ENCODE data around the gene DPP10.

Gene DPP10

GRCh38 chr2:115848192-115848591, 1405.8 kb downstream of the DPP10 start:
- H3K4me3 ChIP-seq (ENCODE audit: low read length): no peak overlapping the region
- TF ChIP-seq CTCF (conservative IDR thresholded peaks at IDR 0.05; ENCODE audit: low read length): no peak
- no peak for DNase-seq (ENCODE audit: low read depth)

- no peak overlapping the region for H3K4me3 ChIP-seq (ENCODE audit: low read length)
- TF ChIP-seq CTCF (conservative IDR thresholded peaks at IDR 0.05; ENCODE audit: low read length): no peak
- DNase-seq (ENCODE audit: low read depth): no peak
Measured at GRCh38 chr2:115867024-115867423, 1424.6 kb downstream of the DPP10 start.

- DNase-seq (ENCODE audit: low read depth): no peak
- TF ChIP-seq CTCF (conservative IDR thresholded peaks at IDR 0.05; ENCODE audit: low read length): no peak
- H3K4me3 ChIP-seq (ENCODE audit: low read length): no peak overlapping the region
Measured at GRCh38 chr2:115874427-115874826, 1432.0 kb downstream of the DPP10 start.

GRCh38 chr2:115880558-115880957, 1438.1 kb downstream of the DPP10 start:
- DNase-seq (ENCODE audit: low read depth): no peak
- TF ChIP-seq CTCF (conservative IDR thresholded peaks at IDR 0.05; ENCODE audit: low read length): no peak
- no peak overlapping the region for H3K4me3 ChIP-seq (ENCODE audit: low read length)

- H3K4me3 ChIP-seq (ENCODE audit: low read length): no peak overlapping the region
- TF ChIP-seq CTCF (conservative IDR thresholded peaks at IDR 0.05; ENCODE audit: low read length): no peak
- no peak for DNase-seq (ENCODE audit: low read depth)
Measured at GRCh38 chr2:115887209-115887776, 1444.9 kb downstream of the DPP10 start.
